NB4 (cell line): Measurements from ENCODE around the gene SBF1.

Source experiments
- DNase-seq: peaks from one replicate; pipeline ENCODE4 v3.0.0; 2010; ENCODE audit warnings: low read depth
- H3K4me3 ChIP-seq: one replicate; pipeline ENCODE4 v1.5.1; 2011; ENCODE audit warnings: mild to moderate bottlenecking, low read depth, low read length, moderate library complexity
- CTCF ChIP-seq: IDR thresholded peaks from one replicate; pipeline ENCODE4 v1.5.1; 2012; ENCODE audit warnings: low read depth, low read length
- MYC ChIP-seq: IDR thresholded peaks from 2 replicates; pipeline ENCODE4 v1.6.1; 2011; ENCODE audit warnings: low read depth, low read length
- POLR2A ChIP-seq: IDR thresholded peaks from 2 replicates; pipeline ENCODE4 v1.6.1; 2011; ENCODE audit warnings: mild to moderate bottlenecking; ENCODE audit not compliant: insufficient read length; ENCODE audit errors: extremely low read depth
- TF ChIP-seq, protein P1 (sequence below): IDR thresholded peaks from 2 replicates; pipeline ENCODE4 v1.6.1; 2011; ENCODE audit warnings: low read depth, low read length

The SBF1 gene

GRCh38 chr22:50456466-50457234 lies 18.2 kb downstream of the SBF1 start:
- DNase-seq, result no peak
- TF ChIP-seq MYC (no peak), CTCF (peak; percentile 1), POLR2A (no peak)
- TF ChIP-seq, protein P1, sequence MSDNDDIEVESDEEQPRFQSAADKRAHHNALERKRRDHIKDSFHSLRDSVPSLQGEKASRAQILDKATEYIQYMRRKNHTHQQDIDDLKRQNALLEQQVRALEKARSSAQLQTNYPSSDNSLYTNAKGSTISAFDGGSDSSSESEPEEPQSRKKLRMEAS, result no peak

DNA sequence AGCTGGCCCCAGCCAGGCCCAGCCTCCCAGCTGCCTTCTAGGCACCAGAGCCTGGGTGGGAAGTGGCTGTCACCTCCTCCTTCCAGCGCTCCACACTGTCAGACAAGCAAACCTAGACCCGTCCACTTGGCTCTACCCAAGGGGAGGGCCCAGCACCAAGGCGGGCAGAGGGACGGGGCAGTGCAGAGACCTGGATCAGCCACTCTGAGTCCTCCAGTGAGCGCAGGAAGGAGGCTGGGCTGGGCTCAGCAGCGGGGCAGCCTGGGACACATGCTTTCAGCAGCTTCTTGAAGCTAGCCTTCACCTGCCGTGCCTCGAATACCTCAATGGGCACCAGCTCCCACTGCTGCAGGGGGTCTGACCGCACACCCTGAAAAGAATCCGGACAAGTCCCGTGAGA lies 18.8 kb downstream of the SBF1 start:
- no peak overlapping the region for H3K4me3 ChIP-seq
- DNase-seq, result no peak
- TF ChIP-seq, protein P1, result no peak
- TF ChIP-seq CTCF, result no peak
- TF ChIP-seq POLR2A, result no peak
- TF ChIP-seq MYC, result no peak

More at GRCh38 chr22:50456466-50457234, 18.2 kb downstream of the SBF1 start:
- H3K4me3 ChIP-seq, result no peak overlapping the region

DNA sequence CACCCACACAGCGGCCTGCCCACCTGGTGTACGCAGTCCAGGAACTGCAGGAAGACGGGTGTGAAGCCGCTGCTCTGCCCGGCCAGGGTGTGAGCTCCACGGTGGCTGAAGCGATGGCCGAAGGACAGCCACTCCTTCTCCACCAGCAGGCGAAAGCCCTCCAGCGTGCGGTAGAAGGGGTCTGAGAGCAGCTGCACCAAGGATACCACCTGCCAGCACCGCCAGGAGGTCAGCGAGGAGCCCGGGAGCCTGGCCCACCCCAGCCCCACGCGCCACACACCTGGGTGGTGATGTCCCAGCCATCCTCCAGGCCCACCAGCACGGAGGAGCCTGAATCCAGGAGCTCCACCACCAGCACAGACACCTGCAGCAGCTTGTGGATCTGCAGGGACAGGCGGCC lies 19.6 kb downstream of the SBF1 start:
- TF ChIP-seq, protein P1, result no peak
- TF ChIP-seq MYC, result no peak
- TF ChIP-seq CTCF, result no peak
- TF ChIP-seq POLR2A, result no peak
- DNase-seq, result no peak
- no peak overlapping the region for H3K4me3 ChIP-seq

GRCh38 chr22:50454556-50455075 lies 20.2 kb downstream of the SBF1 start:
- TF ChIP-seq CTCF, result no peak
- no peak for TF ChIP-seq POLR2A
- TF ChIP-seq MYC, result no peak
- TF ChIP-seq, protein P1, result no peak
- no peak overlapping the region for H3K4me3 ChIP-seq
- DNase-seq, result no peak

GRCh38 chr22:50452649-50453048 lies 22.2 kb downstream of the SBF1 start:
- H3K4me3 ChIP-seq, result no peak overlapping the region
- DNase-seq, result no peak
- TF ChIP-seq POLR2A, result no peak
- TF ChIP-seq, protein P1, result no peak
- TF ChIP-seq CTCF, result no peak
- TF ChIP-seq MYC, result no peak
